GM23338 (cell line): ENCODE measurements around the gene CACNA2D3. TPM values are rescaled to one million over a fixed set of nuclear protein-coding genes. Genes with fewer than 3 reads are reported as not detected.

ENCODE experiments used
- ATAC-seq: fragments of 200-7000 bp; cut with Tn5 transposase; 3 replicates; pipeline ENCODE4 v1.9.1; 2020
- DNase-seq: peaks from one replicate; pipeline ENCODE4 v3.0.0-alpha.2; 2015; ENCODE audit warnings: low spot score
- H2AFZ ChIP-seq: fragments of 200-600 bp; sonication (generic); 2 replicates; pipeline ENCODE4 v1.8.0; 2016; ENCODE audit warnings: antibody characterized with exemption, mild to moderate bottlenecking, moderate library complexity
- H3F3A ChIP-seq: fragments of 200-600 bp; sonication (generic); replicated peaks from 2 replicates; pipeline ENCODE4 v1.8.0; 2017; ENCODE audit warnings: antibody characterized with exemption, mixed run types, low read depth
- H3K27ac ChIP-seq: fragments of 200-600 bp; sonication (generic); 2 replicates; pipeline ENCODE4 v1.6.1; 2016; ENCODE audit warnings: low read depth
- H3K27me3 ChIP-seq: fragments of 200-600 bp; sonication (generic); 2 replicates; pipeline ENCODE4 v1.8.0; 2016; ENCODE audit warnings: mild to moderate bottlenecking, mixed run types, moderate library complexity; ENCODE audit not compliant: insufficient read depth
- H3K36me3 ChIP-seq: fragments of 200-600 bp; sonication (generic); 2 replicates; pipeline ENCODE4 v1.8.0; 2016; ENCODE audit warnings: mild to moderate bottlenecking; ENCODE audit not compliant: insufficient read depth
- H3K4me1 ChIP-seq: fragments of 200-600 bp; sonication (generic); 2 replicates; pipeline ENCODE4 v1.8.0; 2016; ENCODE audit warnings: mild to moderate bottlenecking, moderate library complexity; ENCODE audit not compliant: insufficient read depth
- H3K4me2 ChIP-seq: fragments of 200-600 bp; sonication (generic); 2 replicates; pipeline ENCODE4 v1.7.1; 2017; ENCODE audit warnings: mixed run types
- H3K4me3 ChIP-seq: fragments of 200-600 bp; sonication (generic); 2 replicates; pipeline ENCODE4 v1.6.1; 2016; ENCODE audit warnings: mixed run types
- H3K79me2 ChIP-seq: fragments of 200-600 bp; sonication (generic); replicated peaks from 2 replicates; pipeline ENCODE4 v1.8.0; 2017; ENCODE audit warnings: mild to moderate bottlenecking; ENCODE audit not compliant: insufficient read depth
- H3K9me2 ChIP-seq: fragments of 200-600 bp; sonication (generic); 2 replicates; pipeline ENCODE4 v1.8.0; 2017; ENCODE audit not compliant: insufficient read depth
- H4K20me1 ChIP-seq: fragments of 200-600 bp; sonication (generic); replicated peaks from 2 replicates; pipeline ENCODE4 v1.8.0; 2017; ENCODE audit warnings: mild to moderate bottlenecking; ENCODE audit not compliant: insufficient read depth
- H3K27ac Mint-ChIP-seq: 2 replicates; pipeline ENCODE4 v1.8.0; 2020; ENCODE audit warnings: inconsistent platforms, mild to moderate bottlenecking, moderate library complexity, mixed read lengths
- H3K27me3 Mint-ChIP-seq: 3 replicates; pipeline ENCODE4 v1.8.0; 2022; ENCODE audit warnings: low read depth, mild to moderate bottlenecking, moderate library complexity, mixed read lengths, inconsistent platforms; ENCODE audit not compliant: insufficient read depth, poor library complexity
- H3K36me3 Mint-ChIP-seq: 3 replicates; pipeline ENCODE4 v1.8.0; 2021; ENCODE audit warnings: low read depth, mild to moderate bottlenecking, inconsistent platforms, moderate library complexity, mixed read lengths
- H3K4me1 Mint-ChIP-seq: 3 replicates; pipeline ENCODE4 v1.8.0; 2020; ENCODE audit warnings: mild to moderate bottlenecking, inconsistent platforms, mixed read lengths
- H3K4me3 Mint-ChIP-seq: 3 replicates; pipeline ENCODE4 v1.8.0; 2021; ENCODE audit warnings: moderate library complexity, mild to moderate bottlenecking, inconsistent platforms, mixed read lengths
- H3K9me3 Mint-ChIP-seq: 3 replicates; pipeline ENCODE4 v1.8.0; 2020; ENCODE audit warnings: moderate library complexity, mild to moderate bottlenecking, inconsistent platforms, mixed read lengths
- CREB1 ChIP-seq: fragments of 250-450 bp; sonication (Bioruptor Pico); IDR thresholded peaks from 2 replicates; pipeline ENCODE4 v1.5.0; 2020; ENCODE audit warnings: low read depth, mild to moderate bottlenecking, moderate library complexity
- CTCF ChIP-seq, 2 experiments: fragments of 200-600 bp in 1 of 2; sonication (generic) in 1 of 2; conservative IDR thresholded peaks; 2 replicates each; pipeline versions ENCODE4 v1.5.1 to v1.6.1; 2016 to 2017; ENCODE audit warnings: antibody characterized with exemption in 2 of 2, low read depth in 2 of 2, mild to moderate bottlenecking in 2 of 2, moderate library complexity in 1 of 2
- ETS1 ChIP-seq: IDR thresholded peaks from 2 replicates; pipeline ENCODE4 v1.6.1; 2016; ENCODE audit warnings: antibody characterized with exemption
- EZH2 ChIP-seq: fragments of 200-600 bp; sonication (generic); IDR thresholded peaks from one replicate; pipeline ENCODE4 v1.8.0; 2017; ENCODE audit warnings: antibody characterized with exemption, mild to moderate bottlenecking, low read depth; ENCODE audit not compliant: unreplicated experiment
- EZH2phosphoT487 ChIP-seq: fragments of 200-600 bp; sonication (generic); IDR thresholded peaks from one replicate; pipeline ENCODE4 v1.8.1; 2018; ENCODE audit warnings: antibody characterized with exemption; ENCODE audit not compliant: unreplicated experiment
- JUNB ChIP-seq: IDR thresholded peaks from one replicate; pipeline ENCODE4 v1.6.1; 2016; ENCODE audit warnings: antibody characterized with exemption; ENCODE audit not compliant: unreplicated experiment
- NANOG ChIP-seq: IDR thresholded peaks from 2 replicates; pipeline ENCODE4 v1.6.1; 2016; ENCODE audit warnings: antibody characterized with exemption, borderline replicate concordance
- POLR2AphosphoS5 ChIP-seq: IDR thresholded peaks from 2 replicates; pipeline ENCODE4 v1.6.1; 2016; ENCODE audit warnings: antibody characterized with exemption, low read depth
- REST ChIP-seq: IDR thresholded peaks from one replicate; pipeline ENCODE4 v1.6.1; 2018; ENCODE audit warnings: antibody characterized with exemption; ENCODE audit not compliant: unreplicated experiment
- STAT1 ChIP-seq: IDR thresholded peaks from one replicate; pipeline ENCODE4 v1.6.1; 2016; ENCODE audit warnings: antibody characterized with exemption; ENCODE audit not compliant: unreplicated experiment
- ZNF114 ChIP-seq: fragments of 250-450 bp; sonication (Bioruptor Pico); IDR thresholded peaks from 2 replicates; pipeline ENCODE4 v1.5.0; 2020; ENCODE audit warnings: mild to moderate bottlenecking, moderate library complexity
- ZNF331 ChIP-seq: fragments of 250-450 bp; sonication (Bioruptor Pico); IDR thresholded peaks from 2 replicates; pipeline ENCODE4 v1.5.0; 2020; ENCODE audit warnings: low read depth, mild to moderate bottlenecking, moderate library complexity
- ZNF462 ChIP-seq: fragments of 250-450 bp; sonication (Bioruptor Pico); IDR thresholded peaks from 2 replicates; pipeline ENCODE4 v1.5.0; 2020; ENCODE audit warnings: mild to moderate bottlenecking, moderate library complexity
- polyA plus RNA-seq: library from polyadenylated mRNA; unstranded; fragments of >200 nt; fragmentation: Nextera tagmentation; extraction: Ambion mirVana; gene quantifications from 2 replicates; pipeline ENCODE4 v1.2.1, GENCODE V29; 2016
- total RNA-seq: library from RNA; depleted of rRNA; stranded (reverse); fragments of >200 nt; shearing (Covaris generic); gene quantifications from 2 replicates; pipeline ENCODE4 v1.2.3, GENCODE V29; 2014

Gene CACNA2D3
- total and polyA plus RNA-seq, 2 experiments from 2014 or later: 2.2 to 2.3 TPM

DNA sequence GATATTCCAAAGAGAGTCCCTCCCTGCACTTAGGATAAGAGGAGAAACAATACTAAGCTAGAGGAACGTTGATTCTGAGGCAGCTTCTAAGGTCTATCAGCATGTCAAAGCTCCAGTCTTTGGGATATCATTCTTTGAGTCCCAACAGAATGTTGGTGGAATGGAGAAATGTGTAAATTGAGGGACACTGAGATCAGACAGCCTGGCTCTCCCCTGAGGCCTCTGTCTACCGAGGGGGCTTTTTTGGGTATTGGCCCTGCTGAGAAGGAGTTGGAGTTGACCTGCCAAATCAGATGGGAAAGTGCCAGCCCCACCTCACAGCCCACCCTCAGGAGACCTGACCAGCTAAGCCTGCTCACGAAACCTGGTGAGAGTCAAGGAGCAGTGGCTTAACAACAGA lies 833.1 kb downstream of the CACNA2D3 start (continued):
- TF ChIP-seq CTCF (conservative IDR thresholded peaks at IDR 0.05; ENCODE audit: low read depth in 2 of 2) (no peak), NANOG (no peak), STAT1 (no peak), EZH2 (no peak), REST (no peak)

- no peak for ATAC-seq
- Histone ChIP-seq H2AFZ (no peak overlapping the region), H3K9me2 (peaks cover 19% of the 10 kb centered on the region), H3K27me3 (no peaks in the 10 kb centered on the region), H3K36me3 (no peaks in the 10 kb centered on the region), H3K27ac (no peak overlapping the region), H3F3A (no peaks in the 10 kb centered on the region), H3K79me2 (no peaks in the 10 kb centered on the region), H4K20me1 (no peaks in the 10 kb centered on the region), H3K4me3 (no peak overlapping the region), H3K4me1 (peaks cover 26% of the 10 kb centered on the region; the same call in 1 of the 2 replicates), H3K4me2 (peak overlapping the region; percentile 51; the same call in 1 of the 2 replicates)
- no peak overlapping the region for H3K4me3 Mint-ChIP-seq
- H3K9me3 Mint-ChIP-seq: no peaks in the 10 kb centered on the region
- H3K36me3 Mint-ChIP-seq: no peaks in the 10 kb centered on the region
- no peak overlapping the region for H3K27ac Mint-ChIP-seq
- no peak for DNase-seq
- TF ChIP-seq ZNF331 (CRISPR knock-in tag) (no peak), JUNB (no peak), EZH2phosphoT487 (no peak), ETS1 (no peak), STAT1 (no peak), CREB1 (CRISPR knock-in tag) (no peak), POLR2AphosphoS5 (no peak), ZNF462 (CRISPR knock-in tag) (no peak), EZH2 (no peak), ZNF114 (CRISPR knock-in tag) (no peak)
- H3K4me1 Mint-ChIP-seq: peaks cover 30% of the 10 kb centered on the region
- peaks cover 10% of the 10 kb centered on the region for H3K27me3 Mint-ChIP-seq
Observed at GRCh38 chr3:54955941-54956340, 833.6 kb downstream of the CACNA2D3 start.
